ENCODE measurements around the gene CABP1.

The CABP1 gene

GRCh38 chr12:120642826-120643225 lies 2.4 kb downstream of the CABP1 start:
- no peak for DNase-seq (ENCODE audit: low read depth)
- no peak overlapping the region for H3K4me3 ChIP-seq (replicated peaks; ENCODE audit: low read depth, low read length)
- TF ChIP-seq CTCF (IDR thresholded peaks at IDR 0.05; ENCODE audit: low read length, missing control alignments): no peak

- TF ChIP-seq CTCF (IDR thresholded peaks at IDR 0.05; ENCODE audit: low read length, missing control alignments): no peak
- H3K4me3 ChIP-seq (replicated peaks; ENCODE audit: low read depth, low read length): no peak overlapping the region
- no peak for DNase-seq (ENCODE audit: low read depth)
Observed at GRCh38 chr12:120643574-120643973, 3.1 kb downstream of the CABP1 start.

GRCh38 chr12:120646044-120646443 lies 5.6 kb downstream of the CABP1 start:
- H3K4me3 ChIP-seq (replicated peaks; ENCODE audit: low read depth, low read length): no peak overlapping the region
- TF ChIP-seq CTCF (IDR thresholded peaks at IDR 0.05; ENCODE audit: low read length, missing control alignments): no peak
- DNase-seq (ENCODE audit: low read depth): no peak

- H3K4me3 ChIP-seq (replicated peaks; ENCODE audit: low read depth, low read length): no peak overlapping the region
- DNase-seq (ENCODE audit: low read depth): no peak
- TF ChIP-seq CTCF (IDR thresholded peaks at IDR 0.05; ENCODE audit: low read length, missing control alignments): no peak
Observed at GRCh38 chr12:120647375-120647755, 6.9 kb downstream of the CABP1 start.

- TF ChIP-seq CTCF (IDR thresholded peaks at IDR 0.05; ENCODE audit: low read length, missing control alignments): no peak
- no peak for DNase-seq (ENCODE audit: low read depth)
- no peak overlapping the region for H3K4me3 ChIP-seq (replicated peaks; ENCODE audit: low read depth, low read length)
Observed at GRCh38 chr12:120649442-120650232, 9.2 kb downstream of the CABP1 start.

- DNase-seq (ENCODE audit: low read depth): no peak
- H3K4me3 ChIP-seq (replicated peaks; ENCODE audit: low read depth, low read length): no peak overlapping the region
- TF ChIP-seq CTCF (IDR thresholded peaks at IDR 0.05; ENCODE audit: low read length, missing control alignments): no peak
Observed at GRCh38 chr12:120650233-120650690, 9.8 kb downstream of the CABP1 start.

GRCh38 chr12:120651821-120652220 lies 11.4 kb downstream of the CABP1 start:
- DNase-seq (ENCODE audit: low read depth): peak; percentile 45
- no peak overlapping the region for H3K4me3 ChIP-seq (replicated peaks; ENCODE audit: low read depth, low read length)
- TF ChIP-seq CTCF (IDR thresholded peaks at IDR 0.05; ENCODE audit: low read length, missing control alignments): no peak
